HEK293 (cell line): ENCODE data around the gene TMEM140.

Experiments used
- SALL2 ChIP-seq: fragments of 450-650 bp; formaldehyde crosslinking; IDR thresholded peaks from 2 replicates; pipeline ENCODE4 v1.5.0; 2017; ENCODE audit warnings: missing biosample characterization, mild to moderate bottlenecking, missing genetic modification characterization, borderline replicate concordance
- SETDB1 ChIP-seq: IDR thresholded peaks from one replicate; pipeline ENCODE4 v1.6.1; 2017; ENCODE audit warnings: mild to moderate bottlenecking, low read length, moderate library complexity, mixed read lengths; ENCODE audit not compliant: insufficient read length
- TCF7L2 ChIP-seq: IDR thresholded peaks from 2 replicates; pipeline ENCODE4 v1.6.1; 2011; ENCODE audit warnings: low read depth, mild to moderate bottlenecking, inconsistent platforms, low read length, moderate library complexity, borderline replicate concordance
- TRIM28 ChIP-seq: IDR thresholded peaks from 2 replicates; pipeline ENCODE4 v1.6.1; 2011; ENCODE audit warnings: low read length, control low read depth, borderline replicate concordance
- ZNF133 ChIP-seq: fragments of 450-650 bp; formaldehyde crosslinking; IDR thresholded peaks from 2 replicates; pipeline ENCODE4 v1.5.1; 2016; ENCODE audit warnings: missing biosample characterization, missing genetic modification characterization
- ZNF404 ChIP-seq: fragments of 450-650 bp; formaldehyde crosslinking; IDR thresholded peaks from 2 replicates; pipeline ENCODE4 v1.5.1; 2017; ENCODE audit warnings: missing biosample characterization, missing genetic modification characterization
- ZNF426 ChIP-seq: fragments of 450-650 bp; formaldehyde crosslinking; IDR thresholded peaks from 2 replicates; pipeline ENCODE4 v1.5.1; 2017; ENCODE audit warnings: missing biosample characterization, missing genetic modification characterization, mild to moderate bottlenecking, inconsistent platforms, moderate library complexity
- ZNF513 ChIP-seq: fragments of 450-650 bp; IDR thresholded peaks from 2 replicates; pipeline ENCODE4 v1.5.1; 2018; ENCODE audit warnings: missing biosample characterization, missing genetic modification characterization
- ZNF549 ChIP-seq: fragments of 450-650 bp; IDR thresholded peaks from 2 replicates; pipeline ENCODE4 v1.5.1; 2018; ENCODE audit warnings: missing biosample characterization, missing genetic modification characterization, mild to moderate bottlenecking, inconsistent platforms, moderate library complexity
- ZNF660 ChIP-seq: fragments of 450-650 bp; IDR thresholded peaks from 2 replicates; pipeline ENCODE4 v1.5.1; 2018; ENCODE audit warnings: missing biosample characterization, mild to moderate bottlenecking, missing genetic modification characterization
- ZNF76 ChIP-seq: fragments of 450-650 bp; formaldehyde crosslinking; IDR thresholded peaks from 2 replicates; pipeline ENCODE4; 2016; ENCODE audit warnings: low read depth, missing biosample characterization, missing genetic modification characterization, borderline replicate concordance
- TF ChIP-seq, protein P1 (sequence below): fragments of 450-650 bp; formaldehyde crosslinking; IDR thresholded peaks from 2 replicates; pipeline ENCODE4 v1.5.1; 2016; ENCODE audit warnings: missing biosample characterization, missing genetic modification characterization
- TF ChIP-seq, protein P2 (sequence below): fragments of 450-650 bp; formaldehyde crosslinking; IDR thresholded peaks from 2 replicates; pipeline ENCODE4 v1.5.1; 2016; ENCODE audit warnings: missing biosample characterization, missing genetic modification characterization

- TF ChIP-seq ZNF404 (tag by site-specific recombination) (no peak), ZNF513 (tag by site-specific recombination) (no peak), ZNF549 (tag by site-specific recombination) (no peak), ZNF426 (tag by site-specific recombination) (no peak), TRIM28 (no peak), SETDB1 (no peak), ZNF660 (tag by site-specific recombination) (no peak), TCF7L2 (no peak), ZNF133 (no peak), ZNF76 (tag by site-specific recombination) (no peak), SALL2 (tag by site-specific recombination) (no peak)
- TF ChIP-seq, protein P1, sequence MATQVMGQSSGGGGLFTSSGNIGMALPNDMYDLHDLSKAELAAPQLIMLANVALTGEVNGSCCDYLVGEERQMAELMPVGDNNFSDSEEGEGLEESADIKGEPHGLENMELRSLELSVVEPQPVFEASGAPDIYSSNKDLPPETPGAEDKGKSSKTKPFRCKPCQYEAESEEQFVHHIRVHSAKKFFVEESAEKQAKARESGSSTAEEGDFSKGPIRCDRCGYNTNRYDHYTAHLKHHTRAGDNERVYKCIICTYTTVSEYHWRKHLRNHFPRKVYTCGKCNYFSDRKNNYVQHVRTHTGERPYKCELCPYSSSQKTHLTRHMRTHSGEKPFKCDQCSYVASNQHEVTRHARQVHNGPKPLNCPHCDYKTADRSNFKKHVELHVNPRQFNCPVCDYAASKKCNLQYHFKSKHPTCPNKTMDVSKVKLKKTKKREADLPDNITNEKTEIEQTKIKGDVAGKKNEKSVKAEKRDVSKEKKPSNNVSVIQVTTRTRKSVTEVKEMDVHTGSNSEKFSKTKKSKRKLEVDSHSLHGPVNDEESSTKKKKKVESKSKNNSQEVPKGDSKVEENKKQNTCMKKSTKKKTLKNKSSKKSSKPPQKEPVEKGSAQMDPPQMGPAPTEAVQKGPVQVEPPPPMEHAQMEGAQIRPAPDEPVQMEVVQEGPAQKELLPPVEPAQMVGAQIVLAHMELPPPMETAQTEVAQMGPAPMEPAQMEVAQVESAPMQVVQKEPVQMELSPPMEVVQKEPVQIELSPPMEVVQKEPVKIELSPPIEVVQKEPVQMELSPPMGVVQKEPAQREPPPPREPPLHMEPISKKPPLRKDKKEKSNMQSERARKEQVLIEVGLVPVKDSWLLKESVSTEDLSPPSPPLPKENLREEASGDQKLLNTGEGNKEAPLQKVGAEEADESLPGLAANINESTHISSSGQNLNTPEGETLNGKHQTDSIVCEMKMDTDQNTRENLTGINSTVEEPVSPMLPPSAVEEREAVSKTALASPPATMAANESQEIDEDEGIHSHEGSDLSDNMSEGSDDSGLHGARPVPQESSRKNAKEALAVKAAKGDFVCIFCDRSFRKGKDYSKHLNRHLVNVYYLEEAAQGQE (tag by site-specific recombination), result no peak
- TF ChIP-seq, protein P2, sequence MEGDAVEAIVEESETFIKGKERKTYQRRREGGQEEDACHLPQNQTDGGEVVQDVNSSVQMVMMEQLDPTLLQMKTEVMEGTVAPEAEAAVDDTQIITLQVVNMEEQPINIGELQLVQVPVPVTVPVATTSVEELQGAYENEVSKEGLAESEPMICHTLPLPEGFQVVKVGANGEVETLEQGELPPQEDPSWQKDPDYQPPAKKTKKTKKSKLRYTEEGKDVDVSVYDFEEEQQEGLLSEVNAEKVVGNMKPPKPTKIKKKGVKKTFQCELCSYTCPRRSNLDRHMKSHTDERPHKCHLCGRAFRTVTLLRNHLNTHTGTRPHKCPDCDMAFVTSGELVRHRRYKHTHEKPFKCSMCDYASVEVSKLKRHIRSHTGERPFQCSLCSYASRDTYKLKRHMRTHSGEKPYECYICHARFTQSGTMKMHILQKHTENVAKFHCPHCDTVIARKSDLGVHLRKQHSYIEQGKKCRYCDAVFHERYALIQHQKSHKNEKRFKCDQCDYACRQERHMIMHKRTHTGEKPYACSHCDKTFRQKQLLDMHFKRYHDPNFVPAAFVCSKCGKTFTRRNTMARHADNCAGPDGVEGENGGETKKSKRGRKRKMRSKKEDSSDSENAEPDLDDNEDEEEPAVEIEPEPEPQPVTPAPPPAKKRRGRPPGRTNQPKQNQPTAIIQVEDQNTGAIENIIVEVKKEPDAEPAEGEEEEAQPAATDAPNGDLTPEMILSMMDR (tag by site-specific recombination), result no peak
Observed at GRCh38 chr7:135151533-135151932, 3.7 kb downstream of the TMEM140 start.
